H1 (cell line): ENCODE results near the gene LHPP.

ENCODE experiments used
- CBX5 ChIP-seq: fragments of 300-800, 300-1000 bp; sonication (generic); IDR thresholded peaks from 2 replicates; pipeline ENCODE4 v1.7.1; 2016; ENCODE audit warnings: antibody characterized with exemption, low read length, low read depth
- GABPA ChIP-seq: IDR thresholded peaks from 2 replicates; pipeline ENCODE4 v1.6.1; 2011; ENCODE audit warnings: mild to moderate bottlenecking, low read length, moderate library complexity, borderline replicate concordance; ENCODE audit not compliant: insufficient read depth
- TAF1 ChIP-seq: IDR thresholded peaks from 2 replicates; pipeline ENCODE4 v1.6.1; 2011; ENCODE audit warnings: mild to moderate bottlenecking, low read depth, low read length

- TF ChIP-seq CBX5: no peak
- TF ChIP-seq GABPA: no peak
- TF ChIP-seq TAF1: no peak
These were observed 111.1 kb downstream of the LHPP start for GRCh38 chr10:124572751-124573150.
